DOHH2 (cell line): ENCODE data around the gene TTC17.

Experiments
- EZH2phosphoT487 ChIP-seq: fragments of 200-600 bp; sonication (generic); IDR thresholded peaks from 2 replicates; pipeline ENCODE4 v1.6.1; 2017; ENCODE audit warnings: borderline replicate concordance, mild to moderate bottlenecking, antibody characterized with exemption, low read length, moderate library complexity, mixed read lengths
- TF ChIP-seq, protein P1 (sequence below): fragments of 200-600 bp; sonication (generic); IDR thresholded peaks from one replicate; pipeline ENCODE4 v1.5.1; 2014; ENCODE audit warnings: antibody characterized with exemption, mild to moderate bottlenecking, low read depth, low read length; ENCODE audit not compliant: poor library complexity, severe bottlenecking

GRCh38 chr11:43532041-43532440, 173.3 kb downstream of the TTC17 start:
- TF ChIP-seq, protein P1, sequence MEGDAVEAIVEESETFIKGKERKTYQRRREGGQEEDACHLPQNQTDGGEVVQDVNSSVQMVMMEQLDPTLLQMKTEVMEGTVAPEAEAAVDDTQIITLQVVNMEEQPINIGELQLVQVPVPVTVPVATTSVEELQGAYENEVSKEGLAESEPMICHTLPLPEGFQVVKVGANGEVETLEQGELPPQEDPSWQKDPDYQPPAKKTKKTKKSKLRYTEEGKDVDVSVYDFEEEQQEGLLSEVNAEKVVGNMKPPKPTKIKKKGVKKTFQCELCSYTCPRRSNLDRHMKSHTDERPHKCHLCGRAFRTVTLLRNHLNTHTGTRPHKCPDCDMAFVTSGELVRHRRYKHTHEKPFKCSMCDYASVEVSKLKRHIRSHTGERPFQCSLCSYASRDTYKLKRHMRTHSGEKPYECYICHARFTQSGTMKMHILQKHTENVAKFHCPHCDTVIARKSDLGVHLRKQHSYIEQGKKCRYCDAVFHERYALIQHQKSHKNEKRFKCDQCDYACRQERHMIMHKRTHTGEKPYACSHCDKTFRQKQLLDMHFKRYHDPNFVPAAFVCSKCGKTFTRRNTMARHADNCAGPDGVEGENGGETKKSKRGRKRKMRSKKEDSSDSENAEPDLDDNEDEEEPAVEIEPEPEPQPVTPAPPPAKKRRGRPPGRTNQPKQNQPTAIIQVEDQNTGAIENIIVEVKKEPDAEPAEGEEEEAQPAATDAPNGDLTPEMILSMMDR: no peak
- TF ChIP-seq EZH2phosphoT487: no peak
